Skeletal muscle tissue (tissue), 4 donors: ENCODE results near the gene RASSF8. TPM values are rescaled to one million over a fixed set of nuclear protein-coding genes. Genes with fewer than 3 reads are reported as not detected.
A peak's percentile ranks its signal among the peaks of the same experiment; 100 is the strongest.

Experiments
- H3K27ac ChIP-seq: one replicate; pipeline ENCODE4 v1.7.0; 2013; ENCODE audit warnings: mild to moderate bottlenecking, low read depth, low read length, inconsistent platforms
- H3K27me3 ChIP-seq, 3 donors: one replicate each; pipeline ENCODE4 v1.7.0; 2013; ENCODE audit warnings: low read length in 3 of 3; ENCODE audit not compliant: control insufficient read depth in 3 of 3, insufficient read depth in 3 of 3
- H3K36me3 ChIP-seq, 3 donors: one replicate each; pipeline ENCODE4 v1.7.0; 2013; ENCODE audit warnings: low read length in 3 of 3; ENCODE audit not compliant: control insufficient read depth in 3 of 3, insufficient read depth in 3 of 3
- H3K4me1 ChIP-seq, 3 donors: one replicate each; pipeline ENCODE4 v1.7.0; 2013; ENCODE audit warnings: low read length in 3 of 3, mild to moderate bottlenecking in 3 of 3; ENCODE audit not compliant: control insufficient read depth in 3 of 3, insufficient read depth in 3 of 3
- H3K4me3 ChIP-seq, 3 donors: one replicate each; pipeline ENCODE4 v1.7.0; 2013; ENCODE audit warnings: low read length in 3 of 3
- H3K9ac ChIP-seq, 3 donors: one replicate each; pipeline ENCODE4 v1.7.0; 2013; ENCODE audit warnings: low read length in 3 of 3, mild to moderate bottlenecking in 3 of 3, moderate library complexity in 2 of 3, low read depth in 1 of 3
- H3K9me3 ChIP-seq, 3 donors: one replicate each; pipeline ENCODE4 v1.7.0; 2013; ENCODE audit warnings: low read length in 3 of 3; ENCODE audit not compliant: control insufficient read depth in 3 of 3
- total RNA-seq: library from RNA; depleted of rRNA; stranded (reverse); fragments of >200 nt; gene quantifications from one replicate; pipeline ENCODE4 v1.2.3, GENCODE V29; 2014
- donor health status: Osteomylitis.

The RASSF8 gene
- total RNA-seq, 1 donor from 2014 or later = 29.7 TPM

DNA sequence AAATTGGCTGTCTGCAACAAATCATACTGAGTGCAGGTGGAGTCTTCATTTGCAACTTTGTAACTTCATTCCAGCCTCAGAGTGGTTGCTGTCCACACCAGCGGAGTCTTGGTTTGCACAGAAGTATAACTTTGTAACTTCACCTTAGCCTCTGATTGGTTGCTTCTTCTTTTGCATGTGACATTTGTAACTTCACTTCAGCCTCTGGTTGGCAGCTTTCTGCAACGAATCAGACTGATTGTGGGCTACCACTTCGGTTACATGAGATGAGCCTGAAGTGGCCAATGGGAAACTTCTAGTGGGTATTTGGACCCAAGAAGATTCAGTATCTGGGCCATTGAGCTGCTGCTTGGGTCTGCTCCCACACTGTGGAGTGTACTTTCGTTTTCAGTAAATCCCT lies 17.8 kb downstream of the RASSF8 start:
- Histone ChIP-seq H3K27me3 (no peaks in the 10 kb centered on the region), H3K9me3 (no peaks in the 10 kb centered on the region), H3K9ac (peak overlapping the region; percentile 5 to 63 (median 40)), H3K4me1 (peaks cover 31 to 52% (median 35%) of the 10 kb centered on the region in 3 donors), H3K27ac (peak overlapping the region; percentile 44), H3K36me3 (no peaks in the 10 kb centered on the region), H3K4me3 (peak overlapping the region; percentile 61 to 64 (median 61))

DNA sequence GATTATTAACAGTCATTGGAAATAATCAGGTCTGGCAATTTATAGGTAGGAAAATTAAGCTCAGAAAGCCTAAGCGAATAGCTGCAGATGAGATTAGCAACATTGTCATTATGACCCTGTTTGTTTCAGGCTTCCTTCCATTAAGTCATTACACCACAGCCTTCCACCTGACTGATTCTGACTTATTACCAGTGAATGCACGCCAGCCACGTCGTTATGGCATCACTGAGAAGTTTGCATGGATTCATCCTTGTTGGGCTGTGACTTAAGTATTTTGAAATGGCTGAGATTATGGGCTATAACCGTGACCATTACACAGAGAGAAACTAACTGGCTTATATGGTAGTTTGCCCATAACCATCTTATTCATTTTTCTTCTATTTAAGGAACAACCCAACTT lies 18.6 kb downstream of the RASSF8 start:
- Histone ChIP-seq H3K36me3 (no peaks in the 10 kb centered on the region), H3K27me3 (no peaks in the 10 kb centered on the region), H3K27ac (peak overlapping the region; percentile 44), H3K9ac (peak overlapping the region in 2 of 3 donors; percentile 5 to 63), H3K9me3 (no peaks in the 10 kb centered on the region), H3K4me1 (peaks cover 27 to 45% (median 30%) of the 10 kb centered on the region in 3 donors), H3K4me3 (peak overlapping the region; percentile 61 to 64 (median 61))

DNA sequence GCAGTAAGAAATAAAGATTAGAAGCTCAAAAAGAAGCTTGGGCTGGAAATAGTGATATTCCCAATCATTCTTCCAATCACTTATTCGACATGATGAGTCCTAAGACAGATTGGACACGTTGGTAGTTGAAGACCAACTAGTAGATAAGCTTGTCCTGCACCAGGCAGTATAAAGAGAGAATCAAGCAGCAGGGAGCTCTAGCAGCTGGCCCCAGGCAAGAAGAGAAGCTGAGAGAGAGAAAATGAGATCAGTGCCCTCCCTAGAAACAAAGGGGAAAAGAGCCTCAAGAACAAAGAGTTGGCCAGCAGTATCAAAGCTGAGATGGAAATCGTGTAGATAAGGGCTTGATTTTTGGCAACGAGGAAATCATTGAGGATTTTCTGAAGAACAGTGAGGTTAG lies 20.6 kb downstream of the RASSF8 start:
- Histone ChIP-seq H3K27ac (no peak overlapping the region), H3K9ac (no peak overlapping the region), H3K4me3 (no peak overlapping the region), H3K9me3 (no peaks in the 10 kb centered on the region), H3K4me1 (peaks cover 24 to 35% (median 24%) of the 10 kb centered on the region in 3 donors), H3K36me3 (no peaks in the 10 kb centered on the region), H3K27me3 (no peaks in the 10 kb centered on the region)

DNA sequence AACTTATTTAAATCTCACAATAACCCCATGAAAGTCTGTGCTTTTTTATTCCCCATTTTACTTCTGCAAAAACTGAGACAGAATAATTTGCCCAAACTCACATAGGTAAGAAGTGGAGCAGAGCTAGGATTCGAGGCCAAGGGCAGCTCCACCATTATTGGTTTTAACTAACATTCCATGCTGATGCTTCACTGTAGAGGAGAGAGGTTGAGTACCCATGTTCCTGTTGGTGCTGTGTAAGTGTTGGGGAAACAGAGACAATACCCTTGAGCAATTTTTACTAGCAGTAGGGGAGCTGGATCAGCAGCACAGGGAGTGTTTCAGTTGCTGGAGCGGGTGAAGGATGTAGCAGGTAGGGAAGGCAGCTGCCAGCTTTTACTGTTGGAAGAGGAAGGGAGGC lies 21.1 kb downstream of the RASSF8 start:
- Histone ChIP-seq H3K27ac (no peak overlapping the region), H3K36me3 (no peaks in the 10 kb centered on the region), H3K4me1 (peaks cover 24 to 35% (median 24%) of the 10 kb centered on the region in 3 donors), H3K27me3 (no peaks in the 10 kb centered on the region), H3K9me3 (no peaks in the 10 kb centered on the region), H3K4me3 (no peak overlapping the region), H3K9ac (no peak overlapping the region)

DNA sequence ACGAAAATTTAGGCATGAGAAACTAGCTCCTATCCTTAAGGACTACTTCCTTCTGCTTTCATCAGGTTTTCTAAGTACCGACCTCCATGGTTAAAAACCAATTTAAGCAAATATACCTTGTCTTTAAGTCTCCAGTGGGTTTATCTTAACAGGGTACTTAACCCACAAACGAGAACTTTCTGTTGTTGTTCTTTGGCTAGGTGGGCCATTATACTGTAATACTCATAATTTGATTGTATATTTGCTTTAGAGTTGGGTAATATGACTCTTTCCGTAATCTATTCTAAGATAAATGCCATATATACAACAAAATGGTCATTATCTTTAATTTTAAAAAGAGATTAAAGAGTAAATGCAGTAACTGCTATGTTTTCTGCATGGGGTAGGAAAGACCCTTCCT lies 21.6 kb downstream of the RASSF8 start:
- Histone ChIP-seq H3K27me3 (no peaks in the 10 kb centered on the region), H3K9ac (no peak overlapping the region), H3K4me3 (no peak overlapping the region), H3K4me1 (peaks cover 24 to 38% (median 26%) of the 10 kb centered on the region in 3 donors), H3K9me3 (no peaks in the 10 kb centered on the region), H3K36me3 (no peaks in the 10 kb centered on the region), H3K27ac (no peak overlapping the region)

DNA sequence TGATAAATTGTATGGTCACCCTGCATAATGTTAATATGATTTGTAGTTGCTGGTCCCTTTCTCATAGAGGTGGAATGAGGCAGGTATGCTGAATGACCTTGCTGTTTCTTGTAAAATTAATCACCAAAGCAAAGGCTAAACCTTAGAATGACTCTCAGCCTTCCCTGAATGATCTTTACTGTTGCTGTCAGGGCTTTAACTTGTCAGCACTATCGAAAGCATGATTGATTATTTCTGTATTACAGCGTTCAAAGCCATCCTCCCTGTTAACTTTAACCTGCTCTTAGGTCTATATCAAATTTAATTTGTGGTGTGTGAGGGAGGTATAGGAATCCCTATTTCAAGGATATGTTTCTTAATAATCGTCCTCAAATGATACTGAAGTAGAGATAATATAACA lies 23.1 kb downstream of the RASSF8 start:
- H3K4me1 ChIP-seq = peaks cover 30 to 35% (median 32%) of the 10 kb centered on the region in 3 donors
- H3K27ac ChIP-seq = no peak overlapping the region
- no peaks in the 10 kb centered on the region for H3K36me3 ChIP-seq
- H3K9me3 ChIP-seq = no peaks in the 10 kb centered on the region
- no peak overlapping the region for H3K9ac ChIP-seq
- no peaks in the 10 kb centered on the region for H3K27me3 ChIP-seq
- no peak overlapping the region for H3K4me3 ChIP-seq

DNA sequence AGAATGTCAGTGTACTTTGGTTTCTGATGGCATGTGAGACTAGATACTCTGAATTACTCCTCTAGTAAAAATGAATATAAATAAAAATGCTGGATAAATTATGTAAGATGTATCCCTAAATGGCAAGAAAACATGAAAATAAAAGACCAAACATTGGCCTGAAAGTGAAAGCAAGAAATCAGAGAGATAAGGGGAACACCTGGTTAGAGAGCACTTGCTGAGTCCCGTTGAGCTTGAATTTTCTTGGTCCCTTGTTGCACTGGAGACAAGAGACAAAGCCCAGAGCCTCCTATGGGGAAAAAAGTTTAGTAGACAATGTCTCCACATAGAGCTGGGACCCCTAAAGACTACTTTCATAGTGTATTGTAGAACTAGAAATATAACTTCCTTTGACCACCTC lies 23.9 kb downstream of the RASSF8 start:
- H3K4me3 ChIP-seq = no peak overlapping the region
- H3K9me3 ChIP-seq = no peaks in the 10 kb centered on the region
- H3K27me3 ChIP-seq = no peaks in the 10 kb centered on the region
- no peak overlapping the region for H3K9ac ChIP-seq
- H3K4me1 ChIP-seq = peaks cover 22 to 34% (median 25%) of the 10 kb centered on the region in 3 donors
- no peaks in the 10 kb centered on the region for H3K36me3 ChIP-seq
- no peak overlapping the region for H3K27ac ChIP-seq

DNA sequence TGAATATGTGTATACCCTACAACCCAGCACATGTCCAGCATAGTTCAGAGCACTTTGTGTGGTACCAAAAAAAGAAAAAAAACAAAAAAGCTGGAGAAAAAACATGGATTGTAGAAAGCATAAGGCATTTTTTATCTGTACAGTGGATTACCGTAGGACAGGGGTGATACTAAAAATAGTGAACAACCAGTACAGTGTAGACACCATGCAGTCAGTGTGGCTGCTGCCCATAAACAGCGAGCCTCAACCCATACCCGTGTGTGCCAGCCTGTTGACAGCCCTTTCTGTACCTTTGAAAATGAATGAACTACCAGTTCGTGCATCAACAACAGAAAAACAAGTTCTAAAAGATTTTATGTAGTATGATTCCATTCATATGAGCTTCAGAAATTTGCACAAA lies 25.1 kb downstream of the RASSF8 start:
- no peak overlapping the region for H3K4me3 ChIP-seq
- no peak overlapping the region for H3K27ac ChIP-seq
- H3K36me3 ChIP-seq = no peaks in the 10 kb centered on the region
- no peak overlapping the region for H3K9ac ChIP-seq
- peaks cover 12 to 29% (median 15%) of the 10 kb centered on the region in 3 donors for H3K4me1 ChIP-seq
- no peaks in the 10 kb centered on the region for H3K27me3 ChIP-seq
- no peaks in the 10 kb centered on the region for H3K9me3 ChIP-seq

DNA sequence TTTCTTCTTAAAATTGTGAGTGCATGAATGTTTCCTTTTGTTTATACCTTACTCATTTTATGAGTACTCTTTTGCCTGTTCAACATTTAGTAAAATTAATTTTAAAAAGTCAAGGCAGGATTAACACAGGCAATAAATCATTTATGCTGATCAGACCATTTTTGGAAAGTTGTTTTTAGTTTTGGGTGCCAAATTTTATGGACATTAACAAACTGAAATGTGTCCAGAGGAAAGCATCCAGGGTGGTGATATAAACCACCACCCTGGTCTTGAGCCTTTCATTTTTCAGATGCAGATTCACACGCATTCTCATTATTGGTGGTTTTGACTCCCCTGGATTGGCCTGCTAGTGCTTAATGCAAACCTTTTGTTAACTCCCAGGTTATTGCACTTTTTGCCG lies 26.3 kb downstream of the RASSF8 start:
- H3K4me3 ChIP-seq = no peak overlapping the region
- no peaks in the 10 kb centered on the region for H3K36me3 ChIP-seq
- peaks cover 8 to 29% (median 9%) of the 10 kb centered on the region in 3 donors for H3K4me1 ChIP-seq
- no peaks in the 10 kb centered on the region for H3K9me3 ChIP-seq
- no peak overlapping the region for H3K9ac ChIP-seq
- no peaks in the 10 kb centered on the region for H3K27me3 ChIP-seq
- H3K27ac ChIP-seq = no peak overlapping the region

DNA sequence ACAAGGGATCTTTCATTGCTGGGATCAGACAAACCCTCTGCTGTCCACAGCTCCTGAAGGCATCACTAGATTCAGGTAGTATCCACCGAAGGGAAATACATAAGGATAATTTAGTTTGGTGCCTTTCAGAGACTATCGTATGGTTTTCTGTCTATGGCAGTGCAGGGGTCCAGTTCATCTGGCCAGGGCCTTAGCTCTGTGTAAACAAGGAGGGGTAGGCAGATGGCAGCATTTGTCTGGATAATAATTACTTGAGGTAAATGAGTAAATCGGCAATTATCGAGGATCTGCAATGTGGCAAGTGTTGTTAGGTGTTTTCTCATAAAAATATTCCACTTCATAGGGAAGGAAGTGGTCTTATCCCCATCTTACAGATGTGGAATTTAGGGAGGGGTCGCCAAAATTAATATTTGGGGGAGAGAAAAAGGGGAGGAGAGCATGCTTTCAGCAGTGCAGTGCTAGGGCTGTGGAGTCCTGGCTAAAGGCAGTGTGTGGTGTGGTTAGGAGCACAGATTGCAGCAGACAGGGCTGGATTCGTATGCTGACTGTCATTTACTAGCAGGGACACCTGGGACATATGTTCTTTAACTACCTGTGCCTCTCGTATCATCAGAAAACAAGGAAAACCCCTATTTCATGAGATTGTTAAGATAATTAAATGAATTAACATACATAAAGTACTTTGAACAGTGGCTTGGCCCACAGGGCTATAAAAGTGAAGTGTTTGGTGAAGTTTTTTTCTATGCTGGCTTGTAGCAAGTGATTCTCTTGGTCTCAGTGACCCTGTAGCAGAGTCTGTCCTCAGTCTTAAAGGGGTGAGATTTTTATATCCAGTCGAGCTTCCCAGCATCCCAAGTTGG lies 27.1 kb downstream of the RASSF8 start:
- Histone ChIP-seq H3K36me3 (no peaks in the 10 kb centered on the region), H3K9ac (no peak overlapping the region), H3K9me3 (no peaks in the 10 kb centered on the region), H3K27ac (no peak overlapping the region), H3K4me3 (no peak overlapping the region), H3K4me1 (peaks cover 8 to 30% (median 9%) of the 10 kb centered on the region in 3 donors), H3K27me3 (no peaks in the 10 kb centered on the region)
